Coronary artery (tissue), 2 donors: Measurements from ENCODE around the gene PDCD6IP.
"Not testable (repeated sequence)": the region's sequence is repeated elsewhere in the genome, so short reads cannot be mapped to it uniquely, and the experiment has no call there.

Experiments
- DNase-seq: peaks from one replicate; pipeline ENCODE4 v3.0.0-alpha.2; 2017; ENCODE audit warnings: low spot score
- H3K27ac ChIP-seq, 2 donors: fragments of 200-600 bp; sonication (generic); one replicate each; pipeline ENCODE4 v1.5.1; 2016 to 2019
- H3K4me3 ChIP-seq: fragments of 200-600 bp; sonication (generic); 2 replicates; pipeline ENCODE4 v1.5.1; 2016; ENCODE audit warnings: mild to moderate bottlenecking, moderate library complexity
- CTCF ChIP-seq: fragments of 200-600 bp; sonication (generic); IDR thresholded peaks from one replicate; pipeline ENCODE4 v1.5.1; 2019; ENCODE audit warnings: antibody characterized with exemption

The PDCD6IP gene

DNA sequence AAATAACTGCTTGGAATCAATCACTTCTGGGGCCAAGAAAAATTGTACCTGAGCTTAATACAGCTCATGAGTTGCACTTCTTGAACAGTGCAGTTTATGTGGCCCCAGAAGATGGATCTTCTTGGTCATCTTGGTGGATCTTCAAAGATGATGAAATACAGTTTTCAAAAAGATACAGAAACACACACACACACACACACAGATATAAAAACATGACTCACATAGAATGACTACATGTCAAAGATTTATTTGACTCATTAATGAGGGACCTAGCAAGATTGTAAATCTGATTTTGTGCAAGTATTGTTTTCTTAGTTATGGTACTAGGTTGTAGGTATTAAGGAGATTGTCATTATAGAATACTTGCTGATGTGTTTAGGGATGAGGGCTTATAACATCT lies 32.6 kb downstream of the PDCD6IP start:
- Histone ChIP-seq H3K27ac (no peak overlapping the region), H3K4me3 (no peak overlapping the region)
- TF ChIP-seq CTCF: no peak
- DNase-seq: no peak

DNA sequence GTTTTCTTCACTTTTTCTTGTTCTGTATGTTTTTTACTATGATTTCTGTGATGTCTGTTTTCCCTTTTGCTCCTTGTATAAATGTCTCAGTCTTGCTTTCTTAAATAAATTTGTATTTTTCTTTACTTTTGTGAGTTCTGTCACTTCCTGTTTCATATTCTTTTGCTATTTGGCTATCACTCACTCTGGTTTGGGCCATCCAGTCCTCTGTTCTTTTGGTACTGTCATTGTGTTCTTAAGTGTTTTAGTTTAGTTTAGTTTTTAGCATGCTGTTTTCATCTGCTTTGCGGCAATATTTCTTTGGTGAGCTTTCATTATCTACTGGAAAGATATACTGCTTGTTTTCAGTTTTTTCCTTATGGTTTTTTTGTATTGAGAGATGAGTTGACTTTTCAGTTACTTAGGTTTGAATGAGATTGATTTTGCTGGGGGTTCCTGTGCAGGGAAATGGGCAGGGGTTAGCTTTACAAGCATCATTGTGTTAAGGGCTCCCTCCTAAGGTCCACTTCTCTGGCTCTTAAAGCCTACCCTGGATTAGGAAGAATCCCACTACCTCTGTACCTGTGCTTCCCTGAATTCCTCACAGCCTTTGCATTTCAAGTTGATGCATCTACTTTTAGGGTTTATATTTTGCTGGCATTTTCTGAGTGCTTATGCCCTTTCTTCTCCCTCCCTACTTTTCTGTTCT lies 35.1 kb downstream of the PDCD6IP start:
- DNase-seq: no peak
- H3K4me3 ChIP-seq: no peak overlapping the region
- H3K27ac ChIP-seq: no peak overlapping the region
- no peak for TF ChIP-seq CTCF

- no peak for TF ChIP-seq CTCF
- H3K27ac ChIP-seq: no peak overlapping the region
- H3K4me3 ChIP-seq: no peak overlapping the region
- DNase-seq: no peak
Observed at GRCh38 chr3:33834096-33834453, 35.6 kb downstream of the PDCD6IP start.

- H3K4me3 ChIP-seq, DNase-seq, H3K27ac ChIP-seq: not testable (repeated sequence)
Observed at GRCh38 chr3:33837182-33837581, 38.8 kb downstream of the PDCD6IP start.

GRCh38 chr3:33839283-33839682 lies 40.9 kb downstream of the PDCD6IP start:
- Histone ChIP-seq H3K4me3 (no peak overlapping the region), H3K27ac (no peak overlapping the region)
- no peak for DNase-seq
- no peak for TF ChIP-seq CTCF

DNA sequence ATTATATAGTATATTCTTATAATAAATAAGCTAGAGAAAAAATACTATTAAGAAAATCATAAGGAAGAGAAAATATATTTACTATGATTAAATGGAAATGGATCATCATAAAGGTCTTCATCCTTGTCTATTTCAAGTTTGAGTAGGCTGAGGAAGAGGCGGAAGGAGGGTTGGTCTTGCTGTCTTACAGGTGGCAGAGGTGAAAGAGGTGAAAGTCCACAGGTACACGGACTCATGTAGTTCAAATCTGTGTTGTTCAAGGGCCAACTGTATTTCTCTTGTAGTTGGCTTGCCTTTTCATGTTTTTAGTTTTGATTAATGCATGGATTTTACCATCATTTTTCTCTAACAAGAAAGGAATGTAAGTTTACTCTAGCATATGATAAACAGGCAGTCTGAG lies 41.7 kb downstream of the PDCD6IP start:
- DNase-seq: no peak
- no peak for TF ChIP-seq CTCF
- H3K27ac ChIP-seq: no peak overlapping the region
- no peak overlapping the region for H3K4me3 ChIP-seq

DNA sequence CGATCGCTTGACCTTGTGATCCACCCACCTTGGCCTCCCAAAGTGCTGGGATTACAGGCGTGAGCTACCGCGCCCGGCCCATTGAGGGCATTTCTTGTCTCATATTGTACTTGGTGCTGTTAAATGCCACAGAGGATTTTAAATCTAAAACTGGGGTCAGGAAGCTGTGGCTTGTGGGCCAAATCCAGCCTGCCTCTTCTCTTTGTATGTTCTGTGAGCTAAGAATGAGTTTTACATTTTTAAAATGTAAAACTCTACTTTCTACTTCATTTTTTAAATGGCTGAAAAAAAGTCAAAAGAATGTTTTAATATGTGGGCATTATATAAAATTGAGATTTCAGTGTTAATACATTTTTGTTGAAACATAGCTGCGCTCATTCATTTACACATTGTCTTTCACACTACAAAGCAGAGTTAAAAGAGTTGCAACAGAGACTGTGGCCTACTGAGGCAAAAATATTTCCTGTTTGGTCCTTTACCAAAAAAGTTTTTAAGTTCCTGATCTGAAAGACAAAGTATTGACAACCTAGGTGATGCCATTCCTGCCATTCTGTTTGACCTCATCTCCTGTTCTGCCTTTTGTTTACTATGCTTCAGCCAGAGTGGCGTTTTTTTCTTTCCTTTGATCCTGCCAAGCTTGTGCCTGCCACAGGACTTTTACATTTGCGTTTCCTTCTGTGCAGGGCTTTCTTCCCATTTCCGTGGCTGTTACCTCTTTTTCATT lies 50.4 kb downstream of the PDCD6IP start:
- H3K4me3 ChIP-seq: no peak overlapping the region
- no peak for DNase-seq
- H3K27ac ChIP-seq: no peak overlapping the region
- TF ChIP-seq CTCF: no peak

DNA sequence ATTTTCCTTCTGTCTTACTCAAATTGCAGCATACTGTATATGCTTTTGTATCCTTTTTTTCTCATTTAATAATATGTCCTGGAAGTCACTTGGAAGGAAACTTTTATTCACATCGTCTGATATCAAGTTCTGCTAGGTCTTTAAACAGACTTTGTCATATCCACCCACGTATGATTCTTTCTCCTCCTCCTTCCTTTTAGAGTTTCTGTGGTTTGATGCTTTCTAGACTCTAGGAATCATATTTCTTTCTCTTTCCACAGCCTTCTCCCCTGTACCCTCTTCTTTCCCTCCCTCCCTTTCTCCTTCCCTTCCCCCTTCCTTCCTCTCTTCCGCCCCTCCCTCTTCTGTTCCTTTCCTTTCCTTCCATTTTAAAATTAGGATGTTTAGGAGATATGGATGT lies 52.2 kb downstream of the PDCD6IP start:
- not testable (repeated sequence) for DNase-seq, H3K27ac ChIP-seq, H3K4me3 ChIP-seq

GRCh38 chr3:33855407-33855806 lies 57.0 kb downstream of the PDCD6IP start:
- H3K4me3 ChIP-seq, DNase-seq, H3K27ac ChIP-seq: not testable (repeated sequence)
